ENCODE measurements around the gene ADAMTS5.

DNA sequence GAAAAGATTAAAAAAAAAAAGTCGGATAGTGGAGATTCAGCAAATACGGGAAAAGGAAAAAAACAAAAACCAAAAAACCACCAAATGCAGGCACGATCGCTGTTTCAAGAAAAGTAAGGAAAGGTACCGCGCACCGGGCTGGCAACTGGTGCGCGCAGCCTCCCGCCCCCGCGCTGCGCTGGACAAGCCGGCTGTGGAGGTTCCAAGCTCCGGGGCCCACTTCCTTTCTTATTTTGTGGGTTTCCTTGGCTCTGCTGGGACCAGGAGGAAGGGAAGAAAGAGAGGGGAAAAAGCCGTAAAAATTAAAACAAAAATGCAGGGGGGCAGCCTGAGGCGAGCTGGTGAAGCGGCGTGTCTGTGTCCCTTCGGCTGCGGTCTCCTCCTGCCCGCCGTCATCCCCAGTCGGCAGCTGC, 233 bp downstream of the ADAMTS5 start:
- TF ChIP-seq REST (IDR thresholded peaks at IDR 0.05; ENCODE audit: insufficient read depth in 1 of 2, low read depth in 2 of 2, low read length in 2 of 2) (no peak), TAF1 (IDR thresholded peaks at IDR 0.05; ENCODE audit: borderline replicate concordance, insufficient read depth, low read length) (no peak), FOXP2 (optimal IDR thresholded peaks at IDR 0.05; ENCODE audit: borderline replicate concordance, extremely low read depth, extremely low read length, insufficient read depth) (no peak), SIN3A (IDR thresholded peaks at IDR 0.05; ENCODE audit: borderline replicate concordance, insufficient read depth, low read length) (no peak), POLR2AphosphoS5 (IDR thresholded peaks at IDR 0.05; ENCODE audit: low read depth, low read length) (no peak)

Data from PFSK-1 (cell line).